Sigmoid colon (tissue), 7 donors: ENCODE measurements around the gene SZT2. TPM values are rescaled to one million over a fixed set of nuclear protein-coding genes. Genes with fewer than 3 reads are reported as not detected.

Source experiments
- DNase-seq: peaks from one replicate; pipeline ENCODE4 v3.0.0-alpha.2; 2019
- H3K27ac ChIP-seq, 4 donors: fragments of 200-600 bp; sonication (generic); one replicate each; pipeline ENCODE4 v1.5.1; 2016 to 2019; ENCODE audit warnings: mild to moderate bottlenecking in 1 of 4
- H3K27me3 ChIP-seq, 3 donors: fragments of 200-600 bp; sonication (generic); one replicate each; pipeline ENCODE4 v1.5.1; 2019; ENCODE audit warnings: mild to moderate bottlenecking in 1 of 3
- H3K36me3 ChIP-seq, 4 donors: fragments of 200-600 bp; sonication (generic); one replicate each; pipeline ENCODE4 v1.5.1; 2016 to 2019
- H3K4me1 ChIP-seq, 4 donors: fragments of 200-600 bp; sonication (generic); one replicate each; pipeline ENCODE4 v1.5.1; 2017 to 2019
- H3K4me3 ChIP-seq, 4 donors: fragments of 200-600 bp; sonication (generic); one replicate each; pipeline ENCODE4 v1.5.1; 2017 to 2019; ENCODE audit warnings: mild to moderate bottlenecking in 2 of 4, moderate library complexity in 1 of 4
- H3K9me3 ChIP-seq, 4 donors: fragments of 200-600 bp in 3 of 4; sonication (generic) in 3 of 4; one replicate each; pipeline versions ENCODE4 v1.5.1 to v1.6.1; 2013 to 2019
- CTCF ChIP-seq, 4 experiments: fragments of 450-650 bp in 3 of 4; fragments of 200-600 bp in 1 of 4; IDR thresholded peaks; one replicate each; pipeline ENCODE4 v1.5.1; 2016 to 2019; ENCODE audit warnings: antibody characterized with exemption in 4 of 4, mild to moderate bottlenecking in 3 of 4, moderate library complexity in 2 of 4
- EP300 ChIP-seq, 4 donors: sonication (generic); formaldehyde crosslinking; IDR thresholded peaks; one replicate each; pipeline ENCODE4 v1.6.1; 2017; ENCODE audit warnings: antibody characterized with exemption in 4 of 4
- POLR2A ChIP-seq, 2 donors: fragments of 450-650 bp; IDR thresholded peaks; one replicate each; pipeline ENCODE4 v1.6.1; 2016; ENCODE audit warnings: antibody characterized with exemption in 2 of 2, mild to moderate bottlenecking in 2 of 2, moderate library complexity in 2 of 2
- POLR2AphosphoS5 ChIP-seq, 4 donors: sonication (generic); formaldehyde crosslinking; IDR thresholded peaks; one replicate each; pipeline ENCODE4 v1.6.1; 2017; ENCODE audit warnings: antibody characterized with exemption in 4 of 4
- WGBS, 2 donors: extraction: QIAGEN DNeasy Blood & Tissue Kit; methylation state at CpG; one replicate each; pipeline ENCODE4 v1.1.7; 2013; 5-methylcytosine and 5-hydroxymethylcytosine counted together
- intact Hi-C: fragments of 100-400 bp; cut with DNase I; formaldehyde crosslinking; loops from one replicate; pipeline ENCODE4 v1.15.1; 2023
- polyA plus RNA-seq, 3 donors: library from polyadenylated mRNA; stranded (reverse); fragments of 200-250 nt; gene quantifications; one replicate each; pipeline ENCODE4 v1.2.3, GENCODE V29; 2013
- total RNA-seq, 4 donors: library from RNA; depleted of rRNA; stranded (reverse); fragments of >200 nt; gene quantifications; one replicate each; pipeline ENCODE4 v1.1.0, GENCODE V29; 2016
- donor health status: healthy with polysubstance abuse.
- donor health status: Bipolar disorder and iron deficiency.
- donor health status: healthy.

Gene SZT2
- total and polyA plus RNA-seq, 7 donors, result 4.6 to 47.4 (median 19.3) TPM

- intact Hi-C loops, result no loop called here
- 88 to 90% methylated on average over 5 of the region's 5 CpGs for WGBS, 2 donors
- DNase-seq, result no peak
- Histone ChIP-seq H3K4me3 (no peak overlapping the region), H3K27me3 (no peaks in the 10 kb centered on the region), H3K36me3 (no peaks in the 10 kb centered on the region), H3K9me3 (no peaks in the 10 kb centered on the region), H3K4me1 (no peaks in the 10 kb centered on the region), H3K27ac (no peak overlapping the region)
- no peak for TF ChIP-seq CTCF (IDR thresholded peaks at IDR 0.05)
- TF ChIP-seq EP300 (IDR thresholded peaks at IDR 0.05), result no peak
- no peak for TF ChIP-seq POLR2AphosphoS5 (IDR thresholded peaks at IDR 0.05)
- TF ChIP-seq POLR2A (IDR thresholded peaks at IDR 0.05), result no peak
These were observed 71.4 kb downstream of the SZT2 start for GRCh38 chr1:43460988-43461693.

GRCh38 chr1:43463479-43463878 lies 73.8 kb downstream of the SZT2 start:
- H3K9me3 ChIP-seq, result no peaks in the 10 kb centered on the region
- H3K27ac ChIP-seq, result no peak overlapping the region
- H3K4me3 ChIP-seq, result no peak overlapping the region
- no peak for DNase-seq
- H3K4me1 ChIP-seq, result no peaks in the 10 kb centered on the region
- 15 to 52% methylated on average over 2 of the region's 2 CpGs for WGBS, 2 donors
- TF ChIP-seq EP300 (IDR thresholded peaks at IDR 0.05), result no peak
- TF ChIP-seq POLR2A (IDR thresholded peaks at IDR 0.05), result no peak
- no peak for TF ChIP-seq CTCF (IDR thresholded peaks at IDR 0.05)
- no peak for TF ChIP-seq POLR2AphosphoS5 (IDR thresholded peaks at IDR 0.05)
- intact Hi-C loops, result no loop called here
- H3K36me3 ChIP-seq, result no peaks in the 10 kb centered on the region
- H3K27me3 ChIP-seq, result no peaks in the 10 kb centered on the region

GRCh38 chr1:43464681-43465504 lies 75.2 kb downstream of the SZT2 start:
- no peaks in the 10 kb centered on the region for H3K4me1 ChIP-seq
- H3K4me3 ChIP-seq, result no peak overlapping the region
- TF ChIP-seq EP300 (IDR thresholded peaks at IDR 0.05) (no peak), CTCF (IDR thresholded peaks at IDR 0.05) (no peak), POLR2AphosphoS5 (IDR thresholded peaks at IDR 0.05) (no peak), POLR2A (IDR thresholded peaks at IDR 0.05) (no peak)
- intact Hi-C loops, result no loop called here
- H3K27ac ChIP-seq, result no peak overlapping the region
- WGBS, 2 donors, result 87 to 88% methylated on average over 13 of the region's 13 CpGs
- no peaks in the 10 kb centered on the region for H3K27me3 ChIP-seq
- H3K9me3 ChIP-seq, result no peaks in the 10 kb centered on the region
- H3K36me3 ChIP-seq, result no peaks in the 10 kb centered on the region
- no peak for DNase-seq

GRCh38 chr1:43465505-43466067 lies 75.9 kb downstream of the SZT2 start:
- no peaks in the 10 kb centered on the region for H3K36me3 ChIP-seq
- intact Hi-C loops, result no loop called here
- no peaks in the 10 kb centered on the region for H3K9me3 ChIP-seq
- WGBS, 2 donors, result 67 to 75% methylated on average over 3 of the region's 3 CpGs
- no peak overlapping the region for H3K4me3 ChIP-seq
- no peak for DNase-seq
- H3K27ac ChIP-seq, result no peak overlapping the region
- H3K27me3 ChIP-seq, result no peaks in the 10 kb centered on the region
- TF ChIP-seq POLR2A (IDR thresholded peaks at IDR 0.05), result no peak
- TF ChIP-seq EP300 (IDR thresholded peaks at IDR 0.05), result no peak
- TF ChIP-seq CTCF (IDR thresholded peaks at IDR 0.05), result no peak
- TF ChIP-seq POLR2AphosphoS5 (IDR thresholded peaks at IDR 0.05), result no peak
- no peaks in the 10 kb centered on the region for H3K4me1 ChIP-seq
